Activated naive CD4-positive, alpha-beta T cell treated with anti-CD3 and anti-CD28 coated beads for 36 hours (primary cell): ENCODE measurements around the gene IGIP. TPM values are rescaled to one million over a fixed set of nuclear protein-coding genes. Genes with fewer than 3 reads are reported as not detected.

Source experiments
- CTCF ChIA-PET: fragments of 350-600 bp; sonication (Branson Sonifier 250); formaldehyde crosslinking; loops from one replicate; lab custom pipeline; 2021; ENCODE audit warnings: antibody characterized with exemption; lab: Charles Lee
- DNase-seq: peaks from one replicate; pipeline ENCODE4 v3.0.0-alpha.2; 2020
- H3K27ac Mint-ChIP-seq: one replicate; pipeline ENCODE4 v1.8.0; 2021; ENCODE audit warnings: mild to moderate bottlenecking, mixed read lengths
- H3K27me3 Mint-ChIP-seq: one replicate; pipeline ENCODE4 v1.8.0; 2021; ENCODE audit warnings: low read depth, mixed read lengths
- H3K36me3 Mint-ChIP-seq: one replicate; pipeline ENCODE4 v1.8.0; 2021; ENCODE audit warnings: low read depth, mixed read lengths
- H3K4me1 Mint-ChIP-seq: one replicate; pipeline ENCODE4 v1.8.0; 2021; ENCODE audit warnings: low read depth, mixed read lengths
- H3K4me3 Mint-ChIP-seq: one replicate; pipeline ENCODE4 v1.8.0; 2021; ENCODE audit warnings: mild to moderate bottlenecking, moderate library complexity, mixed read lengths
- H3K9me3 Mint-ChIP-seq: one replicate; pipeline ENCODE4 v1.8.0; 2021; ENCODE audit warnings: mixed read lengths
- intact Hi-C: fragments of 100-400 bp; cut with micrococcal nuclease; formaldehyde crosslinking; loops from one replicate; pipeline ENCODE4 v1.15.1; 2023
- total RNA-seq, 2 experiments: library from RNA; stranded (reverse); gene quantifications; one replicate each; pipeline ENCODE4 v1.2.3, GENCODE V29; 2021

Gene IGIP
- total RNA-seq, 2 experiments from 2014 or later: 1.4 to 1.6 TPM

- DNase-seq: no peak
- Mint-ChIP-seq H3K9me3 (no peaks in the 10 kb centered on the region), H3K36me3 (no peaks in the 10 kb centered on the region), H3K27me3 (peaks cover 2% of the 10 kb centered on the region), H3K4me1 (peaks cover 12% of the 10 kb centered on the region), H3K4me3 (peak overlapping the region; percentile 92), H3K27ac (no peak overlapping the region)
- intact Hi-C loops: loop anchor here (2.0 kb wide), 2 partner anchors 129 to 171 kb away; partner anchors contain the start of gene PFDN1
- CTCF ChIA-PET: interaction anchor here (0.6 to 2.0 kb wide), 8 partner anchors 28 to 1595 kb away, joined by 3 to 6 read pairs (median 3); partner anchors contain the start of gene ANKHD1
These were observed 48.3 kb downstream of the IGIP start for GRCh38 chr5:140174014-140174413.

- intact Hi-C loops: loop anchor here (1.0 to 5.0 kb wide), 7 partner anchors 47 to 490 kb away; partner anchors contain the start of genes ANKHD1, APBB3, PFDN1 and SLC35A4
- Mint-ChIP-seq H3K4me3 (peak within 1 kb of the TSS; percentile 92), H3K27ac (peak within 1 kb of the TSS; percentile 66), H3K4me1 (peaks cover 12% of the 10 kb centered on the region), H3K9me3 (no peaks in the 10 kb centered on the region), H3K36me3 (no peaks in the 10 kb centered on the region), H3K27me3 (peaks cover 2% of the 10 kb centered on the region)
- CTCF ChIA-PET: interaction anchor here (0.6 to 2.0 kb wide), 8 partner anchors 29 to 1596 kb away, joined by 3 to 6 read pairs (median 3); partner anchors contain the start of gene ANKHD1
- DNase-seq: peak; percentile 97
These were observed 49.0 kb downstream of the IGIP start, which contains the start of gene CYSTM1 for GRCh38 chr5:140174465-140175366. Gene CYSTM1 (plus strand): TSS chr5:140175188. CDS start chr5:140194466, 19,278 bp downstream.

- peaks cover 12% of the 10 kb centered on the region for H3K4me1 Mint-ChIP-seq
- H3K27me3 Mint-ChIP-seq: peaks cover 2% of the 10 kb centered on the region
- DNase-seq: peak; percentile 77
- peak overlapping the region; percentile 92 for H3K4me3 Mint-ChIP-seq
- H3K27ac Mint-ChIP-seq: no peak overlapping the region
- intact Hi-C loops: loop anchor here (1.0 to 5.0 kb wide), 7 partner anchors 46 to 489 kb away; partner anchors contain the start of genes ANKHD1, APBB3, PFDN1 and SLC35A4
- no peaks in the 10 kb centered on the region for H3K9me3 Mint-ChIP-seq
- H3K36me3 Mint-ChIP-seq: no peaks in the 10 kb centered on the region
- CTCF ChIA-PET: interaction anchor here (1.5 to 2.0 kb wide), 3 partner anchors 30 to 226 kb away, joined by 3 to 5 read pairs (median 3); partner anchors contain the start of gene ANKHD1
These were observed 49.8 kb downstream of the IGIP start for GRCh38 chr5:140175367-140176030.

- DNase-seq: no peak
- H3K9me3 Mint-ChIP-seq: no peaks in the 10 kb centered on the region
- intact Hi-C loops: loop anchor here (5.0 kb wide), 1 partner anchor 386 kb away; the partner anchor contains the start of genes APBB3 and SLC35A4
- H3K27me3 Mint-ChIP-seq: peaks cover 2% of the 10 kb centered on the region
- CTCF ChIA-PET: interaction anchor here (1.5 kb wide), 1 partner anchor 30 kb away, joined by 3 read pairs; no protein-coding TSS in a partner anchor
- H3K36me3 Mint-ChIP-seq: no peaks in the 10 kb centered on the region
- peaks cover 12% of the 10 kb centered on the region for H3K4me1 Mint-ChIP-seq
- H3K4me3 Mint-ChIP-seq: peak overlapping the region; percentile 89
- no peak overlapping the region for H3K27ac Mint-ChIP-seq
These were observed 50.3 kb downstream of the IGIP start for GRCh38 chr5:140176031-140176387.

- Mint-ChIP-seq H3K27ac (no peak overlapping the region), H3K27me3 (peaks cover 2% of the 10 kb centered on the region), H3K4me3 (no peak overlapping the region), H3K36me3 (no peaks in the 10 kb centered on the region), H3K4me1 (peaks cover 12% of the 10 kb centered on the region), H3K9me3 (no peaks in the 10 kb centered on the region)
- CTCF ChIA-PET: interaction anchor here (0.8 to 1.4 kb wide), 3 partner anchors 20 to 209 kb away, joined by 3 to 4 read pairs (median 4); no protein-coding TSS in a partner anchor
- intact Hi-C loops: loop anchor here (5.0 kb wide), 1 partner anchor 384 kb away; the partner anchor contains the start of genes APBB3 and SLC35A4
- DNase-seq: no peak
These were observed 52.3 kb downstream of the IGIP start for GRCh38 chr5:140178086-140178410.

- Mint-ChIP-seq H3K4me3 (no peak overlapping the region), H3K4me1 (peaks cover 12% of the 10 kb centered on the region), H3K9me3 (no peaks in the 10 kb centered on the region), H3K36me3 (no peaks in the 10 kb centered on the region), H3K27ac (no peak overlapping the region), H3K27me3 (peaks cover 2% of the 10 kb centered on the region)
- intact Hi-C loops: loop anchor here (5.0 kb wide), 1 partner anchor 384 kb away; the partner anchor contains the start of genes APBB3 and SLC35A4
- no peak for DNase-seq
- CTCF ChIA-PET: interaction anchor here (0.8 to 1.4 kb wide), 3 partner anchors 21 to 210 kb away, joined by 3 to 4 read pairs (median 4); no protein-coding TSS in a partner anchor
These were observed 52.9 kb downstream of the IGIP start for GRCh38 chr5:140178482-140179116.

Other genes starting within 250 kb of the IGIP start
- not detected for gene NRG2, start 82.6 kb upstream of the IGIP start, total RNA-seq
- 10 to 100 TPM in 1 of 2 experiments, 1 to 10 TPM in 1; 9.0 to 10.3 TPM for gene PURA, start 11.8 kb upstream of the IGIP start, total RNA-seq
- 10 to 100 TPM; 22.3 to 25.1 TPM for gene CYSTM1, start 49.3 kb downstream of the IGIP start, total RNA-seq
- gene PFDN1, start 177.2 kb downstream of the IGIP start, total RNA-seq: 10 to 100 TPM; 50.6 to 57.1 TPM
- 1 to 10 TPM; 8.7 to 9.1 TPM for gene HBEGF, start 220.7 kb downstream of the IGIP start, total RNA-seq
- gene SLC4A9, start 234.3 kb downstream of the IGIP start, total RNA-seq: under 1 TPM; 0.07 to 0.12 TPM